EL (cell line): Measurements from ENCODE around the gene POLD2.

Experiments
- DNase-seq: peaks from one replicate; pipeline ENCODE4 v3.0.0-alpha.2; 2016

Gene POLD2

GRCh38 chr7:44101303-44101965, 21.9 kb downstream of the POLD2 start:
- no peak for DNase-seq

GRCh38 chr7:44100458-44101302, 22.7 kb downstream of the POLD2 start:
- DNase-seq, result peak; percentile 64

- DNase-seq, result no peak
Measured at GRCh38 chr7:44099669-44100068, 23.7 kb downstream of the POLD2 start.

- no peak for DNase-seq
Measured at GRCh38 chr7:44098092-44099068, 25.0 kb downstream of the POLD2 start.

GRCh38 chr7:44097064-44097932, 26.1 kb downstream of the POLD2 start:
- DNase-seq, result no peak

- no peak for DNase-seq
Measured at GRCh38 chr7:44096326-44096881, 26.9 kb downstream of the POLD2 start.

- no peak for DNase-seq
Measured at GRCh38 chr7:44095781-44096180, 27.6 kb downstream of the POLD2 start.

- no peak for DNase-seq
Measured at GRCh38 chr7:44094883-44095592, 28.3 kb downstream of the POLD2 start.

GRCh38 chr7:44094365-44094764, 29.0 kb downstream of the POLD2 start:
- DNase-seq, result no peak

GRCh38 chr7:44093102-44093641, 30.2 kb downstream of the POLD2 start:
- DNase-seq, result no peak

GRCh38 chr7:44087911-44088838, 35.2 kb downstream of the POLD2 start:
- peak; percentile 96 for DNase-seq

- DNase-seq, result no peak
Measured at GRCh38 chr7:44086627-44087026, 36.7 kb downstream of the POLD2 start.

GRCh38 chr7:44085546-44085945, 37.8 kb downstream of the POLD2 start:
- no peak for DNase-seq

GRCh38 chr7:44084701-44085100, 38.6 kb downstream of the POLD2 start:
- no peak for DNase-seq

GRCh38 chr7:44083796-44084195, 39.6 kb downstream of the POLD2 start:
- DNase-seq, result no peak

- DNase-seq, result peak; percentile 100
Measured at GRCh38 chr7:44082541-44083207, 40.7 kb downstream of the POLD2 start.

- no peak for DNase-seq
Measured at GRCh38 chr7:44081266-44081748, 42.0 kb downstream of the POLD2 start.

- no peak for DNase-seq
Measured at GRCh38 chr7:44080686-44081265, 42.6 kb downstream of the POLD2 start.
